Smooth muscle cell (in vitro differentiated cells): Measurements from ENCODE around the gene FAR2. TPM values are rescaled to one million over a fixed set of nuclear protein-coding genes. Genes with fewer than 3 reads are reported as not detected.
A peak's percentile ranks its signal among the peaks of the same experiment; 100 is the strongest.

Source experiments
- DNase-seq: peaks from one replicate; lab custom pipeline; 2025; ENCODE audit not compliant: unreplicated experiment; lab: John Stamatoyannopoulos, UW
- H2AFZ ChIP-seq: fragments of 200-600 bp; sonication (generic); 2 replicates; pipeline ENCODE4 v1.6.0; 2016; ENCODE audit warnings: antibody characterized with exemption, low read depth, mild to moderate bottlenecking
- H3F3A ChIP-seq: fragments of 200-600 bp; sonication (generic); 2 replicates; pipeline ENCODE4 v1.6.0; 2017; ENCODE audit warnings: antibody characterized with exemption, low read depth
- H3K27ac ChIP-seq: fragments of 200-600 bp; sonication (generic); 2 replicates; pipeline ENCODE4 v1.5.1; 2016; ENCODE audit warnings: low read depth, mild to moderate bottlenecking
- H3K27me3 ChIP-seq: fragments of 200-600 bp; sonication (generic); 2 replicates; pipeline ENCODE4 v1.6.1; 2016; ENCODE audit warnings: low read depth, mild to moderate bottlenecking
- H3K36me3 ChIP-seq: fragments of 200-600 bp; sonication (generic); 2 replicates; pipeline ENCODE4 v1.5.1; 2016; ENCODE audit warnings: low read depth
- H3K4me1 ChIP-seq: fragments of 200-600 bp; sonication (generic); 2 replicates; pipeline ENCODE4 v1.5.1; 2016; ENCODE audit warnings: low read depth
- H3K4me2 ChIP-seq: fragments of 200-600 bp; sonication (generic); 2 replicates; pipeline ENCODE4 v1.6.0; 2016; ENCODE audit warnings: mild to moderate bottlenecking
- H3K4me3 ChIP-seq: fragments of 200-600 bp; sonication (generic); 2 replicates; pipeline ENCODE4 v1.5.1; 2016; ENCODE audit warnings: mild to moderate bottlenecking
- H3K79me2 ChIP-seq: fragments of 200-600 bp; sonication (generic); 2 replicates; pipeline ENCODE4 v1.6.0; 2016; ENCODE audit warnings: low read depth, mild to moderate bottlenecking
- H3K9ac ChIP-seq: fragments of 200-600 bp; sonication (generic); 2 replicates; pipeline ENCODE4 v1.6.0; 2016; ENCODE audit warnings: low read depth
- H3K9me3 ChIP-seq: fragments of 200-600 bp; sonication (generic); replicated peaks from 2 replicates; pipeline ENCODE4 v1.5.1; 2016; ENCODE audit warnings: low read depth
- H4K20me1 ChIP-seq: fragments of 200-600 bp; sonication (generic); 2 replicates; pipeline ENCODE4 v1.6.0; 2016; ENCODE audit warnings: low read depth
- WGBS: methylation state at CpG from one replicate; pipeline ENCODE4 v1.1.7; 2016; ENCODE audit warnings: low lambda C conversion rate; 5-methylcytosine and 5-hydroxymethylcytosine counted together
- polyA plus RNA-seq: library from polyadenylated mRNA; unstranded; fragments of >200 nt; fragmentation: Nextera tagmentation; extraction: Ambion mirVana; gene quantifications from 2 replicates; pipeline ENCODE4 v1.2.1, GENCODE V29; 2016
- total RNA-seq: library from RNA; depleted of rRNA; stranded (reverse); fragments of >200 nt; gene quantifications from 2 replicates; pipeline ENCODE4 v1.2.3, GENCODE V29; 2014
- TF ChIP-seq, protein P1 (sequence below): fragments of 200-600 bp; sonication (generic); IDR thresholded peaks from 2 replicates; pipeline ENCODE4 v1.5.1; 2017; ENCODE audit warnings: borderline replicate concordance, mild to moderate bottlenecking, antibody characterized with exemption; ENCODE audit not compliant: insufficient read depth, poor library complexity, severe bottlenecking

FAR2 gene
- total and polyA plus RNA-seq, 2 experiments from 2014 or later = 1.5 to 8.5 TPM

GRCh38 chr12:29104516-29104915 is 44.6 kb upstream of the FAR2 start:
- Histone ChIP-seq H3K9ac (no peak overlapping the region), H3K36me3 (no peaks in the 10 kb centered on the region), H3K4me1 (no peaks in the 10 kb centered on the region), H3K79me2 (no peaks in the 10 kb centered on the region), H3F3A (no peaks in the 10 kb centered on the region), H3K27me3 (no peaks in the 10 kb centered on the region), H3K27ac (no peak overlapping the region), H4K20me1 (no peaks in the 10 kb centered on the region), H2AFZ (no peak overlapping the region), H3K4me3 (no peak overlapping the region), H3K4me2 (no peak overlapping the region), H3K9me3 (no peaks in the 10 kb centered on the region)
- no peak for DNase-seq
- 89% methylated on average over 2 of the region's 2 CpGs for WGBS
- TF ChIP-seq, protein P1, sequence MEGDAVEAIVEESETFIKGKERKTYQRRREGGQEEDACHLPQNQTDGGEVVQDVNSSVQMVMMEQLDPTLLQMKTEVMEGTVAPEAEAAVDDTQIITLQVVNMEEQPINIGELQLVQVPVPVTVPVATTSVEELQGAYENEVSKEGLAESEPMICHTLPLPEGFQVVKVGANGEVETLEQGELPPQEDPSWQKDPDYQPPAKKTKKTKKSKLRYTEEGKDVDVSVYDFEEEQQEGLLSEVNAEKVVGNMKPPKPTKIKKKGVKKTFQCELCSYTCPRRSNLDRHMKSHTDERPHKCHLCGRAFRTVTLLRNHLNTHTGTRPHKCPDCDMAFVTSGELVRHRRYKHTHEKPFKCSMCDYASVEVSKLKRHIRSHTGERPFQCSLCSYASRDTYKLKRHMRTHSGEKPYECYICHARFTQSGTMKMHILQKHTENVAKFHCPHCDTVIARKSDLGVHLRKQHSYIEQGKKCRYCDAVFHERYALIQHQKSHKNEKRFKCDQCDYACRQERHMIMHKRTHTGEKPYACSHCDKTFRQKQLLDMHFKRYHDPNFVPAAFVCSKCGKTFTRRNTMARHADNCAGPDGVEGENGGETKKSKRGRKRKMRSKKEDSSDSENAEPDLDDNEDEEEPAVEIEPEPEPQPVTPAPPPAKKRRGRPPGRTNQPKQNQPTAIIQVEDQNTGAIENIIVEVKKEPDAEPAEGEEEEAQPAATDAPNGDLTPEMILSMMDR = no peak

GRCh38 chr12:29110506-29111442 is 38.3 kb upstream of the FAR2 start:
- Histone ChIP-seq H3K27me3 (no peaks in the 10 kb centered on the region), H3K27ac (no peak overlapping the region), H3K4me3 (no peak overlapping the region), H3K79me2 (no peaks in the 10 kb centered on the region), H3F3A (no peaks in the 10 kb centered on the region), H3K9me3 (peaks cover 4% of the 10 kb centered on the region), H3K9ac (no peak overlapping the region), H3K4me2 (no peak overlapping the region), H2AFZ (no peak overlapping the region), H3K4me1 (no peaks in the 10 kb centered on the region), H3K36me3 (no peaks in the 10 kb centered on the region), H4K20me1 (no peaks in the 10 kb centered on the region)
- WGBS = 71% methylated on average over 5 of the region's 5 CpGs
- no peak for DNase-seq
- TF ChIP-seq, protein P1 = no peak

DNA sequence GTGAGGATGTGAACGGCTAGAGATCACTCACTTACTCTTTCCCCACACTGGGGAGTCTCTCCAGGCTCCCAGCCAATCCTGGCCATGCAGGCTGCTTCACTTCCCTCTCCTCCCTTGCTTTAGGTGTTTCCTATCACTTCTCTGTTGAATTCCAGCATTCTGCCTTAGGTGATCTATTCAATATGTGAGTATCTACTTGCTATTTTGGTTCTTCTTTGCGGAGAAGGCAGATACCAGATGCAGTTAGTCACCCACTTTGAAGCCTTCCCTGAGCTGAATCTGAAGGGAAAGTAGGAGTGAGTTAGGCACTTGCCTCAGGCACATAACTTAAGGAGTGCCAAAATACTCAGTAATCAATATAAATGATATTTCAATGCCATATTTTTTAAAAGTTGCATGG is 36.0 kb upstream of the FAR2 start:
- no peaks in the 10 kb centered on the region for H3K79me2 ChIP-seq
- H3K9ac ChIP-seq = no peak overlapping the region
- H3K4me1 ChIP-seq = no peaks in the 10 kb centered on the region
- TF ChIP-seq, protein P1 = no peak
- no peaks in the 10 kb centered on the region for H3F3A ChIP-seq
- no peak overlapping the region for H3K4me3 ChIP-seq
- peaks cover 4% of the 10 kb centered on the region for H3K9me3 ChIP-seq
- peak overlapping the region; percentile 6 for H3K4me2 ChIP-seq
- 42% methylated on average over 2 of the region's 2 CpGs for WGBS
- no peaks in the 10 kb centered on the region for H4K20me1 ChIP-seq
- no peak for DNase-seq
- H3K27ac ChIP-seq = peak overlapping the region; percentile 7
- no peaks in the 10 kb centered on the region for H3K36me3 ChIP-seq
- H2AFZ ChIP-seq = no peak overlapping the region
- H3K27me3 ChIP-seq = no peaks in the 10 kb centered on the region
